Neural cell (in vitro differentiated cells): ENCODE results near the gene SMARCD1.

ENCODE experiments used
- MXI1 ChIP-seq: fragments of 450-650 bp; conservative IDR thresholded peaks from 2 replicates; pipeline ENCODE4 v1.6.1; 2014; ENCODE audit warnings: antibody characterized with exemption, mild to moderate bottlenecking; ENCODE audit not compliant: poor library complexity, severe bottlenecking
- TF ChIP-seq, protein P1 (sequence below): fragments of 450-650 bp; IDR thresholded peaks from 2 replicates; pipeline ENCODE4 v1.5.1; 2014; ENCODE audit warnings: antibody characterized with exemption, mild to moderate bottlenecking, moderate library complexity; ENCODE audit not compliant: poor library complexity, severe bottlenecking
- TF ChIP-seq, protein P2 (sequence below): IDR thresholded peaks from 2 replicates; pipeline ENCODE4 v1.6.1; 2012; ENCODE audit warnings: borderline replicate concordance

DNA sequence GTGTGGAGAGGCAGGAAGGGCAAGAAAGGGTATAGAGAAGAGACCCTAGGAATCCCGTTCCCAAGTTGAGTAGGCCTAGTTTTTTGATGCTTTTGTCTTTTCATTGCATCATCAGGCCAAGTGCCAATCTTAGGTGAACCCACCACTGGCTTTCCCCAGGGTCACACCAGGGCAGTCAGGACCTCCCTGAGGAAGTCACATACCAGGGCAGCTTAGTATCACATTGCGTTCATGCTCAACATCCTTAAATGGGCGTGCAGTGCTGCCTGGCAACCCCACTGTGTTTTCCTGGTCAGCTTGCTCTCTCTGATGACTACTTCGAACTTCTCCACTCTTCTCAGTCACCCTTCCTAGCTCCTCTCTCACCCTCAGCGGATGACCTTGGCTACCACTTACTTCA is 18.7 kb upstream of the SMARCD1 start:
- TF ChIP-seq, protein P1, sequence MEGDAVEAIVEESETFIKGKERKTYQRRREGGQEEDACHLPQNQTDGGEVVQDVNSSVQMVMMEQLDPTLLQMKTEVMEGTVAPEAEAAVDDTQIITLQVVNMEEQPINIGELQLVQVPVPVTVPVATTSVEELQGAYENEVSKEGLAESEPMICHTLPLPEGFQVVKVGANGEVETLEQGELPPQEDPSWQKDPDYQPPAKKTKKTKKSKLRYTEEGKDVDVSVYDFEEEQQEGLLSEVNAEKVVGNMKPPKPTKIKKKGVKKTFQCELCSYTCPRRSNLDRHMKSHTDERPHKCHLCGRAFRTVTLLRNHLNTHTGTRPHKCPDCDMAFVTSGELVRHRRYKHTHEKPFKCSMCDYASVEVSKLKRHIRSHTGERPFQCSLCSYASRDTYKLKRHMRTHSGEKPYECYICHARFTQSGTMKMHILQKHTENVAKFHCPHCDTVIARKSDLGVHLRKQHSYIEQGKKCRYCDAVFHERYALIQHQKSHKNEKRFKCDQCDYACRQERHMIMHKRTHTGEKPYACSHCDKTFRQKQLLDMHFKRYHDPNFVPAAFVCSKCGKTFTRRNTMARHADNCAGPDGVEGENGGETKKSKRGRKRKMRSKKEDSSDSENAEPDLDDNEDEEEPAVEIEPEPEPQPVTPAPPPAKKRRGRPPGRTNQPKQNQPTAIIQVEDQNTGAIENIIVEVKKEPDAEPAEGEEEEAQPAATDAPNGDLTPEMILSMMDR = no peak
- TF ChIP-seq, protein P2, sequence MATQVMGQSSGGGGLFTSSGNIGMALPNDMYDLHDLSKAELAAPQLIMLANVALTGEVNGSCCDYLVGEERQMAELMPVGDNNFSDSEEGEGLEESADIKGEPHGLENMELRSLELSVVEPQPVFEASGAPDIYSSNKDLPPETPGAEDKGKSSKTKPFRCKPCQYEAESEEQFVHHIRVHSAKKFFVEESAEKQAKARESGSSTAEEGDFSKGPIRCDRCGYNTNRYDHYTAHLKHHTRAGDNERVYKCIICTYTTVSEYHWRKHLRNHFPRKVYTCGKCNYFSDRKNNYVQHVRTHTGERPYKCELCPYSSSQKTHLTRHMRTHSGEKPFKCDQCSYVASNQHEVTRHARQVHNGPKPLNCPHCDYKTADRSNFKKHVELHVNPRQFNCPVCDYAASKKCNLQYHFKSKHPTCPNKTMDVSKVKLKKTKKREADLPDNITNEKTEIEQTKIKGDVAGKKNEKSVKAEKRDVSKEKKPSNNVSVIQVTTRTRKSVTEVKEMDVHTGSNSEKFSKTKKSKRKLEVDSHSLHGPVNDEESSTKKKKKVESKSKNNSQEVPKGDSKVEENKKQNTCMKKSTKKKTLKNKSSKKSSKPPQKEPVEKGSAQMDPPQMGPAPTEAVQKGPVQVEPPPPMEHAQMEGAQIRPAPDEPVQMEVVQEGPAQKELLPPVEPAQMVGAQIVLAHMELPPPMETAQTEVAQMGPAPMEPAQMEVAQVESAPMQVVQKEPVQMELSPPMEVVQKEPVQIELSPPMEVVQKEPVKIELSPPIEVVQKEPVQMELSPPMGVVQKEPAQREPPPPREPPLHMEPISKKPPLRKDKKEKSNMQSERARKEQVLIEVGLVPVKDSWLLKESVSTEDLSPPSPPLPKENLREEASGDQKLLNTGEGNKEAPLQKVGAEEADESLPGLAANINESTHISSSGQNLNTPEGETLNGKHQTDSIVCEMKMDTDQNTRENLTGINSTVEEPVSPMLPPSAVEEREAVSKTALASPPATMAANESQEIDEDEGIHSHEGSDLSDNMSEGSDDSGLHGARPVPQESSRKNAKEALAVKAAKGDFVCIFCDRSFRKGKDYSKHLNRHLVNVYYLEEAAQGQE = no peak
- no peak for TF ChIP-seq MXI1
